ENCODE measurements around the gene WDR88.
A peak's percentile ranks its signal among the peaks of the same experiment; 100 is the strongest.
"Not testable (repeated sequence)": the region's sequence is repeated elsewhere in the genome, so short reads cannot be mapped to it uniquely, and the experiment has no call there.

Gene WDR88

DNA sequence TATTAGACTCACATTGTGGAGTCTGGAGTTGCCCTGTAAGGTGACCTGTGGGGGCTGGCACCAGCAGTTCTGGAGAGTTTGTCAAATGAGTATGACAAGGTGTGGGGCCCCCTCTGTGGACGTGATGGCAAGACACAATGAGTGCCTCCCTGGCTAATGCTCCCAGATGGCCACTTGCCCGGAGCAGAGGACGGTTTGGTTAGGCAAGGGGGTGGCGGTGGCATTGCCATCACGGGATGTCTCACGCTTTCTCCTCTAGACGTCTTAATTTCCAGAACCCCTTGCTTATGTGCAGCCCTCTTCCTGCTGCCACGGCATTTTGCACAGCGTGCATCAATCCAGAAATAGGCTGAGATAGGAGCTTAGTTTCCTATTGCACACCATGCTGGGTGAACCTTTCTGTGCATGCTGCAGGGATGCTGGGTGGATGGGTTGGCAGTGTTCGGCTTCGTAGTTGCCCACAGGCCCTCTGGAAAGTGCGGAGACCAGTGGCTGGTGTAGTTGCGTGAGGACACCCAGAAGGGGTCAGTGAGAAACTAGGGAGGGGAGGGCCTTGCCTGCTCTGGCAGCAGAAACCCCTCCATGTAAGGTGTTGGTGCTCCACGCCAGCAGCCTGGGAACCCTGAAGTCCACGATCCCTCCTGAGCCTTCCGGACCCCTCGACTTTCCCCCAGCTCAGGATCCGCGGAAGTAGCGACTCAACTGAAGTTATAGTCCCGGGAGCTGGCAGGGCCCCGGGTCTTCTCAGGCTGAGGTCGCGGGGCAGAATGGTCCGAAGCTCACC, 44.2 kb downstream of the WDR88 start:
- TF ChIP-seq, protein P1, sequence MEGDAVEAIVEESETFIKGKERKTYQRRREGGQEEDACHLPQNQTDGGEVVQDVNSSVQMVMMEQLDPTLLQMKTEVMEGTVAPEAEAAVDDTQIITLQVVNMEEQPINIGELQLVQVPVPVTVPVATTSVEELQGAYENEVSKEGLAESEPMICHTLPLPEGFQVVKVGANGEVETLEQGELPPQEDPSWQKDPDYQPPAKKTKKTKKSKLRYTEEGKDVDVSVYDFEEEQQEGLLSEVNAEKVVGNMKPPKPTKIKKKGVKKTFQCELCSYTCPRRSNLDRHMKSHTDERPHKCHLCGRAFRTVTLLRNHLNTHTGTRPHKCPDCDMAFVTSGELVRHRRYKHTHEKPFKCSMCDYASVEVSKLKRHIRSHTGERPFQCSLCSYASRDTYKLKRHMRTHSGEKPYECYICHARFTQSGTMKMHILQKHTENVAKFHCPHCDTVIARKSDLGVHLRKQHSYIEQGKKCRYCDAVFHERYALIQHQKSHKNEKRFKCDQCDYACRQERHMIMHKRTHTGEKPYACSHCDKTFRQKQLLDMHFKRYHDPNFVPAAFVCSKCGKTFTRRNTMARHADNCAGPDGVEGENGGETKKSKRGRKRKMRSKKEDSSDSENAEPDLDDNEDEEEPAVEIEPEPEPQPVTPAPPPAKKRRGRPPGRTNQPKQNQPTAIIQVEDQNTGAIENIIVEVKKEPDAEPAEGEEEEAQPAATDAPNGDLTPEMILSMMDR (IDR thresholded peaks at IDR 0.05; ENCODE audit: borderline replicate concordance, control extremely low read depth, extremely low read depth, insufficient read depth, missing control alignments): no peak
- DNase-seq (ENCODE audit: low spot score): no peak
- in situ Hi-C loops (cut with MboI; ENCODE audit: low sequenced_read_pairs, unreplicated experiment): no loop called here

DNA sequence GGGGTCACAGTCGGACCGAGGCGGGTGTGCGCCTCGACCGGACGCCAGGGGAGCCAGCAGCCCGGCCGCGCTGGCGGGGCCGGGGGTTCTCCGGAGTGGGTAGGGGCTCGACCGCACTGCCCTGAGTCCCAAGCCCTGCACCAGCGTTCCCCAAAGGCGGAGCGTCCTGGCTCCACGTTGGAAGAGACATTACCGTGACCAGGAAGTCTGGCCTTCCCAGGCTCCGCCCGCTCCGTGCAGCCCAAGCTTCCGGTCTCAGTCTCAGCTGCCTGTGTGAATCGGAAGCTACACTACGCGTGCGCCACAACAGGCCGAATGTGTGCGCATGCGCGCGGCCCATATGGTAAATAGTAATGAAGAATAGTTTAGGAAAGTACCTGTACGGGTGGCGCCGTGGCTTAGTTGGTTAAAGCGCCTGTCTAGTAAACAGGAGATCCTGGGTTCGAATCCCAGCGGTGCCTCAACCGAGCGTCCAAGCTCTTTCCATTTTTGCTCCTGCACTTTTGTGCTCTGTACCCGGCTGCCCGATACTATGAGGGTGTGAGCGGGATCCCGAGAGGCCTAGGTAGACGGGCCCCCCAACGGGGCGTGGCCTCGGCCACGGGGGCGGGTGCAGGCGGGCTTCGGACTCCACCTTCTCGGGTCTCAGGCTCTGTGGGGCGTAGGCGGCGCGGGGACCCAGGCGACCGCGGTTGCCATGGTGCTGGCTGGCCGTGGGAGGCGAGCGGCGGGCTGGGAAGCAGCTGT, 44.9 kb downstream of the WDR88 start:
- in situ Hi-C loops (cut with MboI; ENCODE audit: low sequenced_read_pairs, unreplicated experiment): no loop called here
- TF ChIP-seq, protein P1 (IDR thresholded peaks at IDR 0.05; ENCODE audit: borderline replicate concordance, control extremely low read depth, extremely low read depth, insufficient read depth, missing control alignments): no peak
- DNase-seq (ENCODE audit: low spot score): peak; percentile 98

DNA sequence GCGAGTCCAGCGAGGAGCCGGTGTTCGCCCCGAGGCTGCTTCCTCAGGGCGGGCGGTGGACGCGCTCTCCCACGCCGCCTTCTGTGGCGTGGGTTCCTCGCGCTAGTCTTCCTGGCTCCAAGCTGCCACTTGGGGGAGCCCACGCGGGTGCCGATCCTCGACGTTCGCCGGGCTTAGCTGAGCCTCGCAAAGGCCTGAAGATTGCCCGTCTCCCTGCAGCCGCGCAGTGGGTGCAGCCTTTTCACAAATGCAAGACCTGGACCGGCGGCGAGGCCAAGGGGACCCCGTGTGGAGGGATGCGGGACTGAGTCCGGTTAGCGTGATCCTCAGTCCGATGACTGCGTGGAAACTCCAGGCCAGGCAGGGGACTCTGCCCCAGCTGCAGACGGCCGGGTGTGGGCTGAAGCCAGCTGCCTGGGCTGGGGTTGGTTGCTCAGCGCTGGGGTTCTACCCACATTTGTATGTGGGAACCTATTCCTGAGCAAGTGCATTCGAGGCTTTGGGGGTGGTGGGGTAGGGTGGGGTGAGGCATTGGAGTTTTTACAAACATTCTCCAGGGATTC, 45.6 kb downstream of the WDR88 start:
- DNase-seq (ENCODE audit: low spot score): peak; percentile 66
- TF ChIP-seq, protein P1 (IDR thresholded peaks at IDR 0.05; ENCODE audit: borderline replicate concordance, control extremely low read depth, extremely low read depth, insufficient read depth, missing control alignments): peak; percentile 42
- in situ Hi-C loops (cut with MboI; ENCODE audit: low sequenced_read_pairs, unreplicated experiment): no loop called here

DNA sequence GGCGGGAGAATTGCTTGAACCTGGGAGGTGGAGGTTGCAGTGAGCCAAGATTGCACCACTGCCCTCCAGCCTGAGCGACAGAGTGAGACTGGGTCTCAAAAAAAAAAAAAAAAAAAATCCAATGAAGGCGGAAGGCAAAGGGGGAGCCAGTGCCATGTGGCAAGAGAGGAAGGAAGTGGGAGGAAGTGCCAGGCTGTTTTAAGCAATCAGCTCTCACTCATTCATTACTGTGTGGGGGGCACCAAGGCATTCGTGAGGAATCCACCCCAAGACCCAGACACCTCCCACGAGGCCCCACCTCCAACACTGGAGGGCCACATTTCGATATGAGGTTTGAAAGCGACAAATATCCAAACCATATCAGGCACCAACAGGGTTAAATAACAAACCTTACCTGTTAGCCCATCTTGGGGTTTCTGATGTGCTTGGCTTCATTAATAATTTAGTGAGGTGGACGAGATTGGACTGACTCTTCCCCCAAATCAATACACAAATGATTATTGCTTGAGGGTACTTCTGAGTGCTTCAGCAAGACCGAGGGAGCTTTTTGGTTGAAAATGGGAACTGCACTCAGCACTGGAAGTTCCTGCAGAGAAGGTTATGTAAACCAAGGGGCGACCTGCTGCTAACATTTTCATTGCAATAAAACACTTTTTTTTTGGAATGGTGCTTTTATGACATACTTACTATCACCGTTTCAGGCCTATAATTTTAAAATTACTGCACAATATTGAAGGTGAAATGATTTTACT, 54.7 kb downstream of the WDR88 start:
- TF ChIP-seq, protein P1 (IDR thresholded peaks at IDR 0.05; ENCODE audit: borderline replicate concordance, control extremely low read depth, extremely low read depth, insufficient read depth, missing control alignments): no peak
- no peak for DNase-seq (ENCODE audit: low spot score)
- in situ Hi-C loops (cut with MboI; ENCODE audit: low sequenced_read_pairs, unreplicated experiment): no loop called here

DNA sequence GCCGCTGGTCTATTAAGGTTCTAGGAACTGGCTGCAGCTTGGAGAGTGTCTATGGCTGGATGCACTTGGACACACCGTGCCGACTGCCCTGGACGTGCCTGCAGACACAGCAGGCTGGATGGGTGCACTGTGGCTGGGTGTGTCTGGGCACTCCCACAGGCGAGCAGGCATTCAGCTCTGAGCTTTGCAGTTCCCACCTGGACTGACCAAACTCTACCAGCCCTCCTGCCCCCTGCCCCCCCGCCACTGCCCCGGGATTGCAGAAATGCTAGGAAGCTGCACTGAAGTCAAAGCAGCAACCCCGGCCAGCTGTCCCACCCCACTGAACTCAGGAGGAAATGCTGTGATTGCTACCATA, 55.2 kb downstream of the WDR88 start:
- no peak for DNase-seq (ENCODE audit: low spot score)
- in situ Hi-C loops (cut with MboI; ENCODE audit: low sequenced_read_pairs, unreplicated experiment): no loop called here
- TF ChIP-seq, protein P1 (IDR thresholded peaks at IDR 0.05; ENCODE audit: borderline replicate concordance, control extremely low read depth, extremely low read depth, insufficient read depth, missing control alignments): no peak

DNA sequence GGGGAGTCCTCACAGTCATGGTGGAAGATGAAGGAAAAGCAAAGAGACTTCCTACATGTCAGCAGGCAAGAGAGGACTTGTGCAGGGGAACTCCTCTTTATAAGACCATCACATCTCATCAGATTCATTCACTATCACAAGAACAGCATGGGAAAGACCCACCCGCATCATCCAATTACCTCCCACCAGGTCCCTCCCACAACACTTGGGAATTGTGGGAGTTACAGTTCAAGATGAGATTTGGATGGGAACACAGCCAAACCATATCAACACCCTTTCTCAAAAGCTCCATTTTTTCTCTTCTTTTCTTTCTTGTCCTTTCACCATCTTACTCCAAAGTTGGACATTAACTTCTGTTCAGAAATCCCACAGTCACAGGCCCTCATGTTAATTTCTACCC, 57.5 kb downstream of the WDR88 start:
- TF ChIP-seq, protein P1 (IDR thresholded peaks at IDR 0.05; ENCODE audit: borderline replicate concordance, control extremely low read depth, extremely low read depth, insufficient read depth, missing control alignments): no peak
- in situ Hi-C loops (cut with MboI; ENCODE audit: low sequenced_read_pairs, unreplicated experiment): no loop called here
- DNase-seq (ENCODE audit: low spot score): no peak

DNA sequence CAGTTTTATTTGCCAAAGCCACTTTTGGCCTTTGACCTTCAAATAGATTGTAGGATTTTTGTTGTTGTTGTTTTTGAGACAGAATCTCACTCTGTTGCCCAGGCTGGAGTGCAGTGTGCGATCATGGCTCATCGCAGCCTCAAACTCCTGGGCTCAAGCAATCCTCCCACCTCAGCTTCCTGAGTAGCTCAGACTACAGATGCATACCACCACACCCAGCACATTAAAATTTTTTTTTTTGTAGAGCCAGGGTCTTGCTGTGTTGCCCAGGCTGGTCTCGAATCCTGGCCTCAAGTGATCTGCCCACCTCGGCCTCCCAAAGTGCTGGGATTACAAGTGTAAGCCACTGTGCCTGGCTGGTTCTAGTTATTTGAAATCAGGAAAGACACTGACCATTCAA, 59.2 kb downstream of the WDR88 start:
- DNase-seq (ENCODE audit: low spot score); in situ Hi-C loops (cut with MboI; ENCODE audit: low sequenced_read_pairs, unreplicated experiment): not testable (repeated sequence)
